GM23338 (cell line): ENCODE results near the gene DOCK10.

Experiments
- CREB1 ChIP-seq: fragments of 250-450 bp; sonication (Bioruptor Pico); IDR thresholded peaks from 2 replicates; pipeline ENCODE4 v1.5.0; 2020; ENCODE audit warnings: low read depth, mild to moderate bottlenecking, moderate library complexity
- EZH2 ChIP-seq: fragments of 200-600 bp; sonication (generic); IDR thresholded peaks from one replicate; pipeline ENCODE4 v1.8.0; 2017; ENCODE audit warnings: antibody characterized with exemption, mild to moderate bottlenecking, low read depth; ENCODE audit not compliant: unreplicated experiment
- EZH2phosphoT487 ChIP-seq: fragments of 200-600 bp; sonication (generic); IDR thresholded peaks from one replicate; pipeline ENCODE4 v1.8.1; 2018; ENCODE audit warnings: antibody characterized with exemption; ENCODE audit not compliant: unreplicated experiment
- JUNB ChIP-seq: IDR thresholded peaks from one replicate; pipeline ENCODE4 v1.6.1; 2016; ENCODE audit warnings: antibody characterized with exemption; ENCODE audit not compliant: unreplicated experiment
- POLR2AphosphoS5 ChIP-seq: IDR thresholded peaks from 2 replicates; pipeline ENCODE4 v1.6.1; 2016; ENCODE audit warnings: antibody characterized with exemption, low read depth
- ZNF114 ChIP-seq: fragments of 250-450 bp; sonication (Bioruptor Pico); IDR thresholded peaks from 2 replicates; pipeline ENCODE4 v1.5.0; 2020; ENCODE audit warnings: mild to moderate bottlenecking, moderate library complexity
- TF ChIP-seq, protein P1 (sequence below), 2 experiments: fragments of 200-600 bp in 1 of 2; sonication (generic) in 1 of 2; conservative IDR thresholded peaks; 2 replicates each; pipeline versions ENCODE4 v1.5.1 to v1.6.1; 2016 to 2017; ENCODE audit warnings: antibody characterized with exemption in 2 of 2, low read depth in 2 of 2, mild to moderate bottlenecking in 2 of 2, moderate library complexity in 1 of 2
- TF ChIP-seq, protein P2 (sequence below): IDR thresholded peaks from one replicate; pipeline ENCODE4 v1.6.1; 2018; ENCODE audit warnings: antibody characterized with exemption; ENCODE audit not compliant: unreplicated experiment

DNA sequence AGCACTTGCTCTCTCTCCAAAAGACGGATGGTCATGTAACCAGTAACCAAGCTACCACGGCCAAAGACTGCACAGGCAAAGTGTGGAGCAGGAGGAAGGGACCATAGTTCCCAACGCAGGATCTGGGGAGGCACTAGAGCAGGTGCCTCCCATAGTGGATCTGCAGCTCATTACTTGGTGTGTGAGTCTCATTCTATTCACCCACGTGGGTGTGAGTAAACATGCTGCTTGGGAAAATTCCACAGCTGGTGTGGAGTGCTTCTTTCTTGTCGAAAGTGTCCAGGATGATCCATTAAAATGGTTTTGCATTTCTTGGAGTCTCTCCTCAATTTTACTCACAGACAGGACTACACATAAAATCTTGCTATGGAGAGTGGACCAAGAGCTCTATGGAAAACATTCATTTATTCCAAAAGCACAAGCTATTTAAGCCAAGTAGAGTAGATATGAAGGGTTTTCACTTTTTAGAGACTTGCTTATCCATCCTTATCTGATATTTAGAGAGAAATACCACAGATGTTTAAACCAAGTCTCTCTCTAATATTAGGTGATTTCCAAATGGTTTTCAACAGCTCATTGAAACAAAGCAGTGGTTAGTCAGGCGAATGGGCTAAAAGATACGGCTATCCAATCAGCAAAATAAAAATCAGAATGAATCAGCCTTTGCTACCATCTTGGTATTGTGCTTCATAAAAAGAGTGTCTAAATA is 221.8 kb downstream of the DOCK10 start:
- TF ChIP-seq, protein P1, sequence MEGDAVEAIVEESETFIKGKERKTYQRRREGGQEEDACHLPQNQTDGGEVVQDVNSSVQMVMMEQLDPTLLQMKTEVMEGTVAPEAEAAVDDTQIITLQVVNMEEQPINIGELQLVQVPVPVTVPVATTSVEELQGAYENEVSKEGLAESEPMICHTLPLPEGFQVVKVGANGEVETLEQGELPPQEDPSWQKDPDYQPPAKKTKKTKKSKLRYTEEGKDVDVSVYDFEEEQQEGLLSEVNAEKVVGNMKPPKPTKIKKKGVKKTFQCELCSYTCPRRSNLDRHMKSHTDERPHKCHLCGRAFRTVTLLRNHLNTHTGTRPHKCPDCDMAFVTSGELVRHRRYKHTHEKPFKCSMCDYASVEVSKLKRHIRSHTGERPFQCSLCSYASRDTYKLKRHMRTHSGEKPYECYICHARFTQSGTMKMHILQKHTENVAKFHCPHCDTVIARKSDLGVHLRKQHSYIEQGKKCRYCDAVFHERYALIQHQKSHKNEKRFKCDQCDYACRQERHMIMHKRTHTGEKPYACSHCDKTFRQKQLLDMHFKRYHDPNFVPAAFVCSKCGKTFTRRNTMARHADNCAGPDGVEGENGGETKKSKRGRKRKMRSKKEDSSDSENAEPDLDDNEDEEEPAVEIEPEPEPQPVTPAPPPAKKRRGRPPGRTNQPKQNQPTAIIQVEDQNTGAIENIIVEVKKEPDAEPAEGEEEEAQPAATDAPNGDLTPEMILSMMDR (conservative IDR thresholded peaks at IDR 0.05; ENCODE audit: low read depth in 2 of 2), result no peak
- TF ChIP-seq, protein P2, sequence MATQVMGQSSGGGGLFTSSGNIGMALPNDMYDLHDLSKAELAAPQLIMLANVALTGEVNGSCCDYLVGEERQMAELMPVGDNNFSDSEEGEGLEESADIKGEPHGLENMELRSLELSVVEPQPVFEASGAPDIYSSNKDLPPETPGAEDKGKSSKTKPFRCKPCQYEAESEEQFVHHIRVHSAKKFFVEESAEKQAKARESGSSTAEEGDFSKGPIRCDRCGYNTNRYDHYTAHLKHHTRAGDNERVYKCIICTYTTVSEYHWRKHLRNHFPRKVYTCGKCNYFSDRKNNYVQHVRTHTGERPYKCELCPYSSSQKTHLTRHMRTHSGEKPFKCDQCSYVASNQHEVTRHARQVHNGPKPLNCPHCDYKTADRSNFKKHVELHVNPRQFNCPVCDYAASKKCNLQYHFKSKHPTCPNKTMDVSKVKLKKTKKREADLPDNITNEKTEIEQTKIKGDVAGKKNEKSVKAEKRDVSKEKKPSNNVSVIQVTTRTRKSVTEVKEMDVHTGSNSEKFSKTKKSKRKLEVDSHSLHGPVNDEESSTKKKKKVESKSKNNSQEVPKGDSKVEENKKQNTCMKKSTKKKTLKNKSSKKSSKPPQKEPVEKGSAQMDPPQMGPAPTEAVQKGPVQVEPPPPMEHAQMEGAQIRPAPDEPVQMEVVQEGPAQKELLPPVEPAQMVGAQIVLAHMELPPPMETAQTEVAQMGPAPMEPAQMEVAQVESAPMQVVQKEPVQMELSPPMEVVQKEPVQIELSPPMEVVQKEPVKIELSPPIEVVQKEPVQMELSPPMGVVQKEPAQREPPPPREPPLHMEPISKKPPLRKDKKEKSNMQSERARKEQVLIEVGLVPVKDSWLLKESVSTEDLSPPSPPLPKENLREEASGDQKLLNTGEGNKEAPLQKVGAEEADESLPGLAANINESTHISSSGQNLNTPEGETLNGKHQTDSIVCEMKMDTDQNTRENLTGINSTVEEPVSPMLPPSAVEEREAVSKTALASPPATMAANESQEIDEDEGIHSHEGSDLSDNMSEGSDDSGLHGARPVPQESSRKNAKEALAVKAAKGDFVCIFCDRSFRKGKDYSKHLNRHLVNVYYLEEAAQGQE, result no peak
- TF ChIP-seq CREB1 (CRISPR knock-in tag) (no peak), EZH2 (no peak), EZH2phosphoT487 (no peak), JUNB (no peak), POLR2AphosphoS5 (no peak), ZNF114 (CRISPR knock-in tag) (no peak)
